Upper lobe of left lung (tissue), 6 donors: Measurements from ENCODE around the gene TBCD. TPM values are rescaled to one million over a fixed set of nuclear protein-coding genes. Genes with fewer than 3 reads are reported as not detected.
"Not testable (repeated sequence)": the region's sequence is repeated elsewhere in the genome, so short reads cannot be mapped to it uniquely, and the experiment has no call there.

Source experiments
- ATAC-seq, 2 donors: fragments of 200-7000 bp; cut with Tn5 transposase; one replicate each; pipeline ENCODE4 v1.9.1; 2022; ENCODE audit warnings: mild to moderate bottlenecking in 2 of 2, moderate library complexity in 2 of 2; ENCODE audit not compliant: low FRiP score in 2 of 2
- DNase-seq, 2 donors: peaks; one replicate each; pipeline ENCODE4 v3.0.0-alpha.2; 2019 to 2020
- H3K27ac ChIP-seq, 4 donors: fragments of 200-600 bp; sonication (generic); one replicate each; pipeline ENCODE4 v1.5.1; 2016 to 2019
- H3K27me3 ChIP-seq, 4 donors: fragments of 200-600 bp; sonication (generic); one replicate each; pipeline ENCODE4 v1.5.1; 2017 to 2019
- H3K36me3 ChIP-seq, 4 donors: fragments of 200-600 bp; sonication (generic); one replicate each; pipeline ENCODE4 v1.5.1; 2016 to 2019
- H3K4me1 ChIP-seq, 4 donors: fragments of 200-600 bp; sonication (generic); one replicate each; pipeline ENCODE4 v1.5.1; 2018 to 2019
- H3K4me3 ChIP-seq, 4 donors: fragments of 200-600 bp; sonication (generic); one replicate each; pipeline ENCODE4 v1.5.1; 2017 to 2019; ENCODE audit warnings: mild to moderate bottlenecking in 2 of 4, moderate library complexity in 1 of 4
- H3K9me3 ChIP-seq, 4 donors: fragments of 200-600 bp; sonication (generic); one replicate each; pipeline ENCODE4 v1.5.1; 2018 to 2019
- EP300 ChIP-seq, 4 donors: sonication (generic); formaldehyde crosslinking; IDR thresholded peaks; one replicate each; pipeline ENCODE4 v1.5.1; 2017; ENCODE audit warnings: antibody characterized with exemption in 4 of 4, control low read depth in 2 of 4
- POLR2A ChIP-seq, 4 donors: fragments of 450-650 bp; IDR thresholded peaks; one replicate each; pipeline ENCODE4 v1.5.1; 2016 to 2017; ENCODE audit warnings: antibody characterized with exemption in 4 of 4, mild to moderate bottlenecking in 2 of 4
- POLR2AphosphoS5 ChIP-seq, 2 donors: sonication (generic); formaldehyde crosslinking; IDR thresholded peaks; one replicate each; pipeline ENCODE4 v1.5.1; 2017; ENCODE audit warnings: antibody characterized with exemption in 2 of 2
- WGBS, 2 donors: methylation state at CpG; one replicate each; pipeline ENCODE4 v1.1.5; 2017 to 2018; 5-methylcytosine and 5-hydroxymethylcytosine counted together
- total RNA-seq, 6 donors: library from RNA; depleted of rRNA in 4 of 6; stranded (reverse); fragments of >200 nt in 4 of 6; gene quantifications; one replicate each; pipeline versions ENCODE4 v1.1.0 to v1.2.1, GENCODE V29; 2016 to 2021
- TF ChIP-seq, protein P1 (sequence below), 6 experiments: fragments of 450-650 bp in 4 of 6; fragments of 200-600 bp in 2 of 6; sonication (generic) in 2 of 6; IDR thresholded peaks; one replicate each; pipeline ENCODE4 v1.5.1; 2016 to 2019; ENCODE audit warnings: antibody characterized with exemption in 6 of 6
- donor health status: DM: no; HTN: no; CAD: no; lungs with moderate emphysema.
- donor health status: DM: no; HTN: yes; CAD: no; lungs with severe emphysema.

The TBCD gene
- total RNA-seq, 6 donors from 2014 or later, result 71.3 to 262 (median 104) TPM

DNA sequence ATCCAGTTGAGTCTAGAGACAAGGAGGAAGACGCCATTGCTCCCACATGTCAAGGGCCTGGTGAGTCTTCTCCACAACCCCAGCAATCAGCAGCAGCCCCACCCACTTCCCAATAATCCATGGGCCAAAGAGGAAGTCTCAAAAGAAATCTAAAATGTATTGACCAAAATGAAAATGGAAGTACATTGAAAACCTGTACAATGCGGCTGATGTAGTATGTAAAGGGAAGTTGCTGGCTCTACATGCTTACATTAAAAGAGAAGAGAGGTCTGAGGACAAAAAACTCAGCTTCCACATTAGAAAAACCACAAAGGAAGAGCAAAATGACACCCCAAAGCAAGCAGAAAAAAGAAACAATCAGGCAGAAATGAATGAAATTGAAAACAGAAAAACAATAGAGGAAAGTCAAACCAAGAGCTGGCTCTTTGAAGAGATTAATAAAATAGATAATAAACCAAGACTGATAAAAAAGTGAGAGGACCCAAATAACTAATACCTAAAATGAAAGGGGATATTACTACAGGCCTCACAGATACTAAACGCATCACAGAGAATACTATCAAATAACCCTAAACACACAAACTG is 227.0 kb downstream of the TBCD start:
- Histone ChIP-seq H3K4me1 (peaks cover 0 to 5% (median 4%) of the 10 kb centered on the region in 4 donors), H3K36me3 (no peaks in the 10 kb centered on the region), H3K27ac (peak overlapping the region in 3 of 4 donors; percentile 1 to 36 (median 7)), H3K27me3 (no peaks in the 10 kb centered on the region), H3K4me3 (no peak overlapping the region), H3K9me3 (no peaks in the 10 kb centered on the region)
- ATAC-seq, result peak in 1 of 2 donors; percentile 75
- 69 to 72% methylated on average over 3 of the region's 3 CpGs for WGBS, 2 donors
- TF ChIP-seq POLR2A (IDR thresholded peaks at IDR 0.05) (no peak), POLR2AphosphoS5 (IDR thresholded peaks at IDR 0.05) (no peak), EP300 (IDR thresholded peaks at IDR 0.05) (no peak)
- TF ChIP-seq, protein P1, sequence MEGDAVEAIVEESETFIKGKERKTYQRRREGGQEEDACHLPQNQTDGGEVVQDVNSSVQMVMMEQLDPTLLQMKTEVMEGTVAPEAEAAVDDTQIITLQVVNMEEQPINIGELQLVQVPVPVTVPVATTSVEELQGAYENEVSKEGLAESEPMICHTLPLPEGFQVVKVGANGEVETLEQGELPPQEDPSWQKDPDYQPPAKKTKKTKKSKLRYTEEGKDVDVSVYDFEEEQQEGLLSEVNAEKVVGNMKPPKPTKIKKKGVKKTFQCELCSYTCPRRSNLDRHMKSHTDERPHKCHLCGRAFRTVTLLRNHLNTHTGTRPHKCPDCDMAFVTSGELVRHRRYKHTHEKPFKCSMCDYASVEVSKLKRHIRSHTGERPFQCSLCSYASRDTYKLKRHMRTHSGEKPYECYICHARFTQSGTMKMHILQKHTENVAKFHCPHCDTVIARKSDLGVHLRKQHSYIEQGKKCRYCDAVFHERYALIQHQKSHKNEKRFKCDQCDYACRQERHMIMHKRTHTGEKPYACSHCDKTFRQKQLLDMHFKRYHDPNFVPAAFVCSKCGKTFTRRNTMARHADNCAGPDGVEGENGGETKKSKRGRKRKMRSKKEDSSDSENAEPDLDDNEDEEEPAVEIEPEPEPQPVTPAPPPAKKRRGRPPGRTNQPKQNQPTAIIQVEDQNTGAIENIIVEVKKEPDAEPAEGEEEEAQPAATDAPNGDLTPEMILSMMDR (IDR thresholded peaks at IDR 0.05), result no peak
- DNase-seq, result no peak

DNA sequence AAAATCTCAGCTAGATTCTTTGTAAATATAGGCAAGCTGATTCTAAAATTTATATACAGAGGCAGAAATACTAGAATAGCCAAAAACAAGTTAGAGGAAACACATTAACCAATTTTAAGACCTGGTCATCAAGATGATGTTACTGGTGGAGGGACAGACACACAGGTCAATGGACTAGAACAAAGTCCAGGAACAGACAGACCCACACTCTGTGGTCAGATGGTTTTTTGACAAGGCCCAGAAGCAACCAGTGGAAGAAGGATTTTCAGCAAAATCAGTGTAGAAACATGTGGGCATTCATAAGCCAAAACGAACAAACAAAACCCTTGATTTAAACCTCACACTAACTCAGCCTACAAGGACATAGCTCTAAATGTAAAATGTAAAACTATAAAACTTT is 227.9 kb downstream of the TBCD start:
- 72 to 91% methylated on average over 1 of the region's 1 CpG for WGBS, 2 donors
- no peak for ATAC-seq
- Histone ChIP-seq H3K9me3 (no peaks in the 10 kb centered on the region), H3K4me3 (no peak overlapping the region), H3K27ac (no peak overlapping the region), H3K36me3 (no peaks in the 10 kb centered on the region), H3K27me3 (no peaks in the 10 kb centered on the region), H3K4me1 (peaks cover 0 to 5% (median 4%) of the 10 kb centered on the region in 4 donors)
- no peak for DNase-seq
- TF ChIP-seq, protein P1 (IDR thresholded peaks at IDR 0.05), result no peak
- TF ChIP-seq EP300 (IDR thresholded peaks at IDR 0.05), result no peak
- TF ChIP-seq POLR2AphosphoS5 (IDR thresholded peaks at IDR 0.05), result no peak
- no peak for TF ChIP-seq POLR2A (IDR thresholded peaks at IDR 0.05)

DNA sequence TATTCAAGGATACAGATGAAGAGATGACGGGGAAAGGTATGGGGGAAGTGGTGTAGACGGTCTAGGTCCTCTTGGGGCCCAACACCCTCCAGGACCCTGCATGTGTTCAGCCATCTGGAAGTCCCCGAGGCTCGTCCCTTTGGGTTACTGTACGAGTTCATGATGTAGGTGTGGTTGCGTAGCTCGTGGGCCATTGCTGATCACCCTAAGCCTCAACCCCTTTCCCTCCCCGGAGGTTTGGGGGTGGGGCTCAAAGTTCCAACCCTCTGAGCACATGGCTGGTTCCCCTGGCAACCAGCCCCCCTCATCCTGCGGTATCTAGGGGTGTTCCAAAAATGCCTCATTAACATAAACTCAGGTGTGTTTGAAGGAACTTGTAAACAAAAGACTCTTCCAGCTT is 228.8 kb downstream of the TBCD start:
- TF ChIP-seq POLR2AphosphoS5 (IDR thresholded peaks at IDR 0.05) (no peak), EP300 (IDR thresholded peaks at IDR 0.05) (no peak), POLR2A (IDR thresholded peaks at IDR 0.05) (no peak)
- Histone ChIP-seq H3K27ac (no peak overlapping the region), H3K36me3 (no peaks in the 10 kb centered on the region), H3K27me3 (no peaks in the 10 kb centered on the region), H3K4me3 (no peak overlapping the region), H3K4me1 (peaks cover 0 to 5% (median 4%) of the 10 kb centered on the region in 4 donors), H3K9me3 (no peaks in the 10 kb centered on the region)
- DNase-seq (no peak), ATAC-seq (no peak)
- 76 to 86% methylated on average over 9 of the region's 9 CpGs for WGBS, 2 donors

DNA sequence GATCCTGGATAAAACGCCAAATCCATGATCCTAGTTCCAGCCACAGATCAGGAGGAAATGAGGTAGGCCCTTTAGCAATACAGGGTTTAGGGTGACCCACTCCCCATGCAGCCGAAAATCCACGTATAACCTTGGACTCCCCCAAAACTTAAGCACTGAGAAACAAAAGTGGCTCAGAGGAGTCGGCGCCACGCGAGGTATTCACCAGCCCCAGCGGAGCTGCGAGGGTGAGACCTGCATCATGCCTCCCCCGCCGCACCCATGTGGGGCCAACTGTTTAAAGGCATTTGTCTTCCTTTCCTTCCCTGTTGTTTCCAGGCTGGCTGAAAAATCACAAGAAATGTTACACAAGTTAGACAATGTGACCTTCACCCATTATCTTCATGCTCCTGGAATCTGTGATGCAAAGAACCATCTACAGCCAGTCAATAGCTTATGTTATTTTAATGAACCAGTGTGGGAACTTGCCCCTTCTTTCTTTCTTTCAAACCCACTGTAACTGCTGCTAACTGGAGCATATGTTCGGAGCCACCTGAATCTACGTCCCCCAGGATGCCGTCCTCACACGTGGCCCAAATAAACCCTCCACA is 229.4 kb downstream of the TBCD start:
- Histone ChIP-seq H3K9me3 (no peaks in the 10 kb centered on the region), H3K36me3 (no peaks in the 10 kb centered on the region), H3K27ac (no peak overlapping the region), H3K4me3 (no peak overlapping the region), H3K4me1 (peaks cover 4 to 5% (median 4%) of the 10 kb centered on the region in 4 donors), H3K27me3 (no peaks in the 10 kb centered on the region)
- TF ChIP-seq, protein P1 (IDR thresholded peaks at IDR 0.05), result no peak
- TF ChIP-seq POLR2AphosphoS5 (IDR thresholded peaks at IDR 0.05) (no peak), EP300 (IDR thresholded peaks at IDR 0.05) (no peak), POLR2A (IDR thresholded peaks at IDR 0.05) (no peak)
- ATAC-seq (no peak), DNase-seq (peak in 1 of 2 donors; percentile 45)
- WGBS, 2 donors, result 88 to 90% methylated on average over 15 of the region's 15 CpGs

DNA sequence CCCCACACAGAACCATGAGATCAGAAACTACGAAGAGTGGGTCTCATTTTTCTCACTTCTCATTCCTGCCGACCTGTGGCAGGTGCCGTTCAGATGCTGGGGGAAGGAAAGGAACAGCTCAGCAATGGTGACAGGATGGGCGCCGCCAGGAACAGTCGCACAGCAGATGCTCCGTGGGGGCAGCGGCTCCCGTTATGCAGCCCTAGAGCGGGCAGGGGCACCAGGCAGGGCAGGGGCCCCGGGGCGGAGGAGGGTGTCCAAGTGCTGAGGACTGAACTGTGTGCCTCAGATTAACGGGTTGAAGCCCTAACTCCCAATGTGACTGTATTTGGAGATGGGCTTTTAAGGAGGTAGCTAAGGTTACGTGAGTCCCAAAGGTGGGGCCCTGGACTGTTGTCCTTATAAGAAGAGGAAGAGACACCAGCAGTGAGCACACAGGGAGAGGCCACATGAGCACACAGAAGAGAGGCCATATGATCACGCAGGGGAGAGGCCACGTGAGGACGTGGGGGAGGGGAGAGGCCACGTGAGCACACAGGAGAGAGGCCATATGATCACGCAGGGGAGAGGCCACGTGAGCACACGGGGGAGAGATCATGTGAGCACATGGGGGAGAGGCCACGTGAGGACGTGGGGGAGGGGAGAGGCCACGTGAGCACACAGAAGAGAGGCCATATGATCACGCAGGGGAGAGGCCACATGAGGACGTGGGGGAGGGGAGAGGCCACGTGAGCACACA is 231.8 kb downstream of the TBCD start:
- H3K36me3 ChIP-seq, result no peaks in the 10 kb centered on the region
- peak in 1 of 2 donors; percentile 38 for ATAC-seq
- H3K4me1 ChIP-seq, result peaks cover 0 to 10% (median 4%) of the 10 kb centered on the region in 4 donors
- TF ChIP-seq EP300 (IDR thresholded peaks at IDR 0.05) (no peak), POLR2A (IDR thresholded peaks at IDR 0.05) (no peak), POLR2AphosphoS5 (IDR thresholded peaks at IDR 0.05) (no peak)
- TF ChIP-seq, protein P1 (IDR thresholded peaks at IDR 0.05), result no peak
- H3K4me3 ChIP-seq, result no peak overlapping the region
- DNase-seq, result peak in 1 of 2 donors; percentile 68
- WGBS, 2 donors, result 92 to 95% methylated on average over 25 of the region's 27 CpGs
- no peaks in the 10 kb centered on the region for H3K27me3 ChIP-seq
- H3K27ac ChIP-seq, result no peak overlapping the region
- H3K9me3 ChIP-seq, result no peaks in the 10 kb centered on the region

DNA sequence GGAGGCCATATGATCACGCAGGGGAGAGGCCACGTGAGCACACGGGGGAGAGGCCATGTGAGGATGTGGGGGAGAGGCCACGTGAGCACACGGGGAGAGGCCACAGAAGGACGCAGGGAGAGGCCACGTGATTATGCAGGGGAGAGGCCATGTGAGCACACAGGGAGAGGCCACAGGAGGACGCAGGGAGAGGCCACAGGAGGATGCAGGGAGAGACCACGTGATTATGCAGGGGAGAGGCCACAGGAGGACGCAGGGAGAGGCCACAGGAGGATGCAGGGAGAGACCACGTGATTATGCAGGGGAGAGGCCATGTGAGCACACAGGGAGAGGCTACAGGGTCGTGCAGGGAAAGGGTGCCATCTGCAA is 232.4 kb downstream of the TBCD start:
- WGBS, 2 donors, result 81 to 86% methylated on average over 12 of the region's 12 CpGs
- not testable (repeated sequence) for ATAC-seq

More for the DNA sequence above, 232.4 kb downstream of the TBCD start:
- not testable (repeated sequence) for DNase-seq, H3K27ac ChIP-seq, H3K9me3 ChIP-seq, H3K36me3 ChIP-seq, H3K27me3 ChIP-seq, H3K4me3 ChIP-seq
- peaks cover 0 to 10% (median 2%) of the 10 kb centered on the region in 4 donors for H3K4me1 ChIP-seq
